Stimulated activated CD8-positive, alpha-beta memory T cell treated with anti-CD3 and anti-CD28 coated beads, Interleukin-15, amount 100 ng/mL, for 4 hours (primary cell): ENCODE measurements around the gene TMPRSS11A.

ENCODE experiments used
- DNase-seq, 2 donors: peaks; one replicate each; pipeline ENCODE4 v3.0.0-alpha.2; 2020; ENCODE audit warnings: low read depth in 2 of 2

The TMPRSS11A gene, protein sequence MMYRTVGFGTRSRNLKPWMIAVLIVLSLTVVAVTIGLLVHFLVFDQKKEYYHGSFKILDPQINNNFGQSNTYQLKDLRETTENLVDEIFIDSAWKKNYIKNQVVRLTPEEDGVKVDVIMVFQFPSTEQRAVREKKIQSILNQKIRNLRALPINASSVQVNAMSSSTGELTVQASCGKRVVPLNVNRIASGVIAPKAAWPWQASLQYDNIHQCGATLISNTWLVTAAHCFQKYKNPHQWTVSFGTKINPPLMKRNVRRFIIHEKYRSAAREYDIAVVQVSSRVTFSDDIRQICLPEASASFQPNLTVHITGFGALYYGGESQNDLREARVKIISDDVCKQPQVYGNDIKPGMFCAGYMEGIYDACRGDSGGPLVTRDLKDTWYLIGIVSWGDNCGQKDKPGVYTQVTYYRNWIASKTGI

DNA sequence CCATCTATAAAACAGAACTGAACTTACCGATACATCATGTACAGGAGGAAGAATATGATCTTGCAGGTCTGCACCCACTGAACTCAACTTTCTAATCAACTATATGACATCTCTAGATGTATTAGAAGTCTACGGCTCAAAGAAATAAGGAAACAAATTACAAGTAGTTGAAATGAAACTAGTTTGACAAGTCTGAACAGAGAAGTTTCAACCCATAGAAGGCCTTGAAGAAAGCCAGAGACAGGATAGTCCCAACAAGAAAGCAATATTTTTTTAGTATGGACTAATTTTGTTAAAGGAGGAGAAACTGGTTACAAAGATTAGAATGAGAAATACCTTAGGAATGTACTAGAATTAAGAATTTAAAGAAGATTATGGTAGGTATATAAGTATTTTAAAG is at the start of gene TMPRSS11A:
TSS of gene TMPRSS11A (minus strand) at position 138 of the 400 bp plus-strand sequence. CDS start at position 38, 100 bp downstream.
- DNase-seq = no peak

GRCh38 chr4:68011684-68012083 is 48.4 kb upstream of the TMPRSS11A start:
- no peak for DNase-seq

- DNase-seq = no peak
Measured at GRCh38 chr4:68002906-68003305, 39.6 kb upstream of the TMPRSS11A start.

DNA sequence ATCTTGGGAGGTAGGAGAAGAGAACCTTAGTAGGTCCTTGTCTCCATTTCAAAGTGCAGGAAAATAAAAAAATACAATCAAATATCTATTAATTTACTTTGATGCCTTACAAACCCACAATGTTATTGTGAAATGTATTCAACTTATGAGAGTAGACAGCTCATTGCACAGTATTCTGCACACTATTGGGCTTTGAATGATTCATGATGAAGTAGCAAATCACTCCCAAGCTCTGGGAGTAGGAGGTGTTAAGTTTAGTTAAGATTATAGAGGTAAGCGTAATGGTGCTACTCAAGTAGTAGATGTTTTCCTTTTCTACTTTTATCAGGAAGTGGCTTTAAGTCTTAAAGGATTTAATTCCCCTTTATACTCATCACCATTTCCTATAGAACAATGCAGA is 32.8 kb upstream of the TMPRSS11A start:
- no peak for DNase-seq

GRCh38 chr4:67988991-67989390 is 25.7 kb upstream of the TMPRSS11A start:
- DNase-seq = no peak

DNA sequence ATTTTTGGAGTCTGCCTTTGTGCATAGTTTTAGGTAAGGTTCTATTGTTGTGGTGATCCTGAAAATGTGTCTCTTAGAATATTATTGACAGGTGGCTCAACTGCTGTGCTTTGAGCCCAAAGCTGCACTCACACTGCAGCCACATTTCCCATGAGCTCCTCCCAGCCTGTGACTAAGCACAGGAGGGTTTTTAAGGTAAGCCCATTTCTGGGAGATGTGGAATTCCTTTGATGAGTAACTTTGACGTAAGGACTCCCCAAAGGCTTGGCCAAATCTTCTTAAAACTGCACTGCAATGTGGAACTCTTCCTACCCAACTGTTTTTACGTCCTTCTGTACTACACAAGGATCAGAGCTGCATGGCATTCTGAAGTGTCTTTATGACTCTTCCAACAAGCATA is 20.0 kb upstream of the TMPRSS11A start:
- DNase-seq = no peak

DNA sequence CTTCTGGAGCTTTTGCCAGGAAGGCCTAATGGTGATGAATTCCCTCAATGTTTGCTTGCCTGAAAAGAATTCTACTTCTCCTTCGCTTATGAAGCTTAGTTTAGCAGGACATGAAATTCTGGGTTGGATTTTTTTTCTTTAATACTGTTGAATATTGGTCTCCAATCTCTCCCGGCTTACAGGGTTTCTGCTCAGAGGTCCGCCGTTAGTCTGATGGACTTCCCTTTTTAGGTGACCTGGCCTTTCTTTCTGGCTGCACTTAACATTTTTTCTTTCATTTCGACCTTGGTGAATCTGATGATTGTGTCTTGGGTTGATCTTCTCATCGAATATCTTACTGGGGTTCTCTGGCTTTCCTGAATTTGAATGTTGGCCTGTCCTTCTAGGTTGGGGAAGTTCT is 17.2 kb upstream of the TMPRSS11A start:
- DNase-seq = no peak

- no peak for DNase-seq
Measured at GRCh38 chr4:67973608-67974007, 10.3 kb upstream of the TMPRSS11A start.

- no peak for DNase-seq
Measured at GRCh38 chr4:67954890-67955289, 8.4 kb downstream of the TMPRSS11A start.

DNA sequence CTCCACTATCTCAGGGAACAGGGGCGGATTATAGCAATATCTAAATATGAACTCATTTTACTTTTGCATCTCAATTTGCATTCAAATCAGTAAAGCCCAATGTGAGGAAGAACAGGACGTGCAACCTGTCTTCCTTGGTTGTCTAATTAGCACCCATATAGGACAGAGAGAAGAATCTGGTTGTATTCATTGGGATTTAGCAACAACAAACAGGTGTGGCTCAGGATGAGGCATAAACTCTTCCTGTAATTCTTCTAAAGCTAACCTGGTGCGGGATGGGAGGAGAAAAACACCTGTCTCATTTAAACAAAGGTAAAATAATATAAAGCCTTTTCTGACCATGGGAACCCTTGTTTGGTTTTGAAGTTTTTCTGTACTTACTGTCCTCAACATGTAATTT is 22.2 kb downstream of the TMPRSS11A start:
- DNase-seq = no peak

- no peak for DNase-seq
Measured at GRCh38 chr4:67940506-67940905, 22.8 kb downstream of the TMPRSS11A start.

DNA sequence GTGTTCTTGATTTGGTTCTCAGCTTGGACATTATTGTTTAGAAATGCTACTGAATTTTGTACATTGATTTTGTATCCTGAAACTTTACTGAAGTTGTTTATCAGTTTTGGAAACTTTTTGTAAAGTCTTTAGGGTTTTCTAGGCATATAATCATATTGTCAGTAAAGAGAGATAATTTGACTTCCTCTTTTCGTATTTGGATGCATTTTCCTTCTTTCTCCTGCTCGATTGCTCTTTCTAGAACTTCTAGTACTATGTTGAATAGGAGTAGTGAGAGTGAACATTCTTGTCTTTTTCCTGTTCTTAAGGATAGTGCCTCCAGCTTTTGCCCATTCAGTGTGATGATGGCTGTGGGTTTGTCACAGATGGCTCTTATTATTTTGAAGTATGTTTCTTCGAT is 24.1 kb downstream of the TMPRSS11A start:
- no peak for DNase-seq

GRCh38 chr4:67935888-67936287 is 27.4 kb downstream of the TMPRSS11A start:
- DNase-seq = no peak

GRCh38 chr4:67934628-67935027 is 28.7 kb downstream of the TMPRSS11A start:
- no peak for DNase-seq

- DNase-seq = no peak
Measured at GRCh38 chr4:67933755-67934154, 29.5 kb downstream of the TMPRSS11A start.

DNA sequence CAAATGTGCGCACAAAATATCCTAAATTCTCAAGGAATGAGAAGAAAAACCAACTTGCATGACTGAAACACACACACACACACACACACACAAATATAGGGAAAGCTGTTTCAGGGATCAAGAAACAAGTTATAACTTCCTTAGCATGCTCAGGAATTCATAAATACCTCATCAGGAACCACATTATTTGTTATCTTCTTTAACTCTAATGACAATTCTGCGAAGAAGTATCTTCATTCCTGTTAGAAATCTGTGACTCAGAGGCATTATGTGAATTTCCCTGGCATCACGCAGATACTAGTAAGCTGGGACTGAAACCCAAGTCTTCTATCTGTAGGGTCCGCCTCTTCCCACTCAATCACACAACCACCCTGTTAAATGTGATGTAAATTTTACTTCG is 30.3 kb downstream of the TMPRSS11A start:
- no peak for DNase-seq

GRCh38 chr4:67931256-67931655 is 32.0 kb downstream of the TMPRSS11A start:
- DNase-seq = no peak

GRCh38 chr4:67929426-67929825 is 33.9 kb downstream of the TMPRSS11A start:
- DNase-seq = no peak

GRCh38 chr4:67928546-67928945 is 34.7 kb downstream of the TMPRSS11A start:
- DNase-seq = no peak

DNA sequence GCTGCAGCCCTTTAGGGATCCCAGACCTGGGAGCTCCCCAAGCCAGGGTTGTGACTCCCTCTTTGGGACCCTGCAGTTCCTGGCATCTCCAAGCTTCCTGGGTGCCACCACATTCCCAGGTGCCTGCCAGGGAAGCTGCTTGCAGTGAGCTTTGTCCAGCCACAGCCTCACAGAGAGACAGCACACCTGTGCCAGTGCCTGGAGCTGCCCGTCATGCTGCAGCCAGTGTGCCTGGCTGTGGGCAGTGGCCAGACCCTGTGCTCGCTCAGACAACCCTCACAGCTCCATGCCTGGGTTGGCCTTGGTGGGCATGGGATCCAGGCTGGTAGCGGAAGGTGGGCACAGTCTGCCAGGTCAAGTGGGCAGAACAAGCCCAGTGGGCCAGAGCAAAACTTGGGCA is 36.0 kb downstream of the TMPRSS11A start:
- no peak for DNase-seq

GRCh38 chr4:67926485-67926884 is 36.8 kb downstream of the TMPRSS11A start:
- no peak for DNase-seq

DNA sequence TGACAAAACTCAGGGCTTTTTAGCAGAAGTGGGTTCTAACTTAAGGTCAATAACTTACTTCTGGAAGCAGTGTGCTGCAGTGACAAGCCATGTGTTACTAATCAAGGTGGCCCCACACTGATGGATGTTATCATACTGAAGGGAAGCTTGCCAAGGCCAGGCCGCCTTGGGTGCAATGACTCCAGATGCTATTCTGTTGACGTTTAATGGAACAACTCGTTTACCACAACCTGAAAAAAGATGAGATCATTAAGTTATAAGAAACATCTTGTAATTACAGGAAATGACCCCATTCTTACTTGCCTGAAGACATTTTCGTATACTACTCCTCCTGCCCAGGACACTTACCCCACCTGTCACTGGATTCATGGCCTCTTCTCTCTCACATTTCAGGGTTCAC is 40.6 kb downstream of the TMPRSS11A start:
- no peak for DNase-seq

GRCh38 chr4:67918428-67918827 is 44.9 kb downstream of the TMPRSS11A start:
- no peak for DNase-seq
